Parathyroid adenoma (tissue), 2 donors: ENCODE data around the gene GIGYF1.
"Not testable (repeated sequence)": the region's sequence is repeated elsewhere in the genome, so short reads cannot be mapped to it uniquely, and the experiment has no call there.

ENCODE experiments used
- H2AFZ ChIP-seq: fragments of 300-600 bp; sonication (generic); one replicate; pipeline ENCODE4 v1.7.0; 2017; ENCODE audit warnings: antibody characterized with exemption, mild to moderate bottlenecking
- H3K27ac ChIP-seq: fragments of 300-600 bp; sonication (generic); one replicate; pipeline ENCODE4 v1.7.0; 2017
- H3K27me3 ChIP-seq: fragments of 300-600 bp; sonication (generic); one replicate; pipeline ENCODE4 v1.7.0; 2017; ENCODE audit warnings: low read length; ENCODE audit not compliant: control insufficient read depth, insufficient read depth
- H3K36me3 ChIP-seq: fragments of 300-600 bp; sonication (generic); one replicate; pipeline ENCODE4 v1.7.0; 2017; ENCODE audit warnings: low read length; ENCODE audit not compliant: control insufficient read depth, insufficient read depth
- H3K4me1 ChIP-seq: fragments of 300-600 bp; sonication (generic); one replicate; pipeline ENCODE4 v1.7.0; 2017; ENCODE audit warnings: control low read depth
- H3K4me2 ChIP-seq: fragments of 300-600 bp; sonication (generic); one replicate; pipeline ENCODE4 v1.7.0; 2017; ENCODE audit warnings: low read length
- H3K4me3 ChIP-seq: fragments of 300-600 bp; sonication (generic); one replicate; pipeline ENCODE4 v1.7.0; 2017; ENCODE audit warnings: low read depth, low read length
- H3K79me2 ChIP-seq: fragments of 300-600 bp; sonication (generic); one replicate; pipeline ENCODE4 v1.7.0; 2017; ENCODE audit warnings: control low read depth
- H3K9ac ChIP-seq: fragments of 300-600 bp; sonication (generic); one replicate; pipeline ENCODE4 v1.7.0; 2017; ENCODE audit warnings: mild to moderate bottlenecking
- H3K9me3 ChIP-seq: fragments of 300-600 bp; sonication (generic); one replicate; pipeline ENCODE4 v1.7.0; 2017; ENCODE audit warnings: low read length; ENCODE audit not compliant: control insufficient read depth
- CTCF ChIP-seq: fragments of 300-600 bp; sonication (generic); IDR thresholded peaks from one replicate; pipeline ENCODE4 v1.7.0; 2017; ENCODE audit warnings: antibody characterized with exemption, mild to moderate bottlenecking
- donor health status: primary hyperparathyroidism.

GIGYF1 gene

GRCh38 chr7:100667331-100668068, 26.6 kb downstream of the GIGYF1 start:
- Histone ChIP-seq H3K79me2 (no peaks in the 10 kb centered on the region), H3K27ac (no peak overlapping the region), H3K4me3 (no peak overlapping the region), H3K4me1 (no peaks in the 10 kb centered on the region), H2AFZ (no peak overlapping the region), H3K27me3 (no peaks in the 10 kb centered on the region), H3K9me3 (no peaks in the 10 kb centered on the region), H3K9ac (no peak overlapping the region), H3K4me2 (no peak overlapping the region), H3K36me3 (no peaks in the 10 kb centered on the region)
- TF ChIP-seq CTCF: no peak

DNA sequence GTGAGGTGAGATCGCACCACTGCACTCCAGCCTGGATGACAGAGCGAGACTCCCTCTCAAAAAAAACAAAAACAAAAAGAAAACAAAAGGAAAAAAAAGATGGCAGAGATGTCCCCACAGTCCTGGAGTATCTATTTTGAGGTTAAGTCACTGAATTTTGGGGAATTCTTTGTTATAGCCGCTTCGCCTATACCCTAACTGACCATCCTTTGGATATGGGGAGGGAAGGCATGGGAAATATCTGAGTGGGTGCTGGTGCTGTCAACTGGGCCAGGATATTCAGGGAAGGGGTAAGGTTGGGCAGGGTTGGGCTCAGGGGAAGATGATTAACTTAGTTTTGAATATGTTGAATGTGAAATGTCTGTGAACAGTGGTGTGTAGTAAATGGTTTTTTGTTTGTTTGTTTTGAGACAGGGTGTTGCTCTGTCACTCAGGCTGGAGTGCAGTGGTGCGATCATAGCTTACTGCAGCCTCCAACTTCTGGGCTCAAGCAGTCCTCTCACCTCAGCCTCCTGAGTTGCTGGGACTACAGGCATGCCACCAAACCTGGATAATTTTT, 28.8 kb downstream of the GIGYF1 start:
- no peaks in the 10 kb centered on the region for H3K36me3 ChIP-seq
- H3K4me2 ChIP-seq: no peak overlapping the region
- H3K27me3 ChIP-seq: no peaks in the 10 kb centered on the region
- no peak overlapping the region for H2AFZ ChIP-seq
- no peaks in the 10 kb centered on the region for H3K9me3 ChIP-seq
- H3K9ac ChIP-seq: no peak overlapping the region
- H3K79me2 ChIP-seq: no peaks in the 10 kb centered on the region
- H3K4me3 ChIP-seq: no peak overlapping the region
- no peak overlapping the region for H3K27ac ChIP-seq
- H3K4me1 ChIP-seq: no peaks in the 10 kb centered on the region
- TF ChIP-seq CTCF: no peak

GRCh38 chr7:100662194-100662776, 31.8 kb downstream of the GIGYF1 start:
- H2AFZ ChIP-seq, H3K9ac ChIP-seq, H3K9me3 ChIP-seq, H3K4me1 ChIP-seq, H3K79me2 ChIP-seq, H3K27me3 ChIP-seq, H3K27ac ChIP-seq, H3K4me2 ChIP-seq, H3K4me3 ChIP-seq, H3K36me3 ChIP-seq: not testable (repeated sequence)

GRCh38 chr7:100655908-100656674, 38.0 kb downstream of the GIGYF1 start, which contains the start of gene ACTL6B:
ACTL6B (minus strand) TSS chr7:100656448; CDS start chr7:100656354, 94 bp downstream.
- Histone ChIP-seq H2AFZ (peak within 1 kb of the TSS; percentile 98), H3K36me3 (no peaks in the 10 kb centered on the region), H3K4me1 (peaks cover 4% of the 10 kb centered on the region), H3K4me2 (peak within 1 kb of the TSS; percentile 6), H3K27ac (peak within 1 kb of the TSS; percentile 47), H3K9ac (peak within 1 kb of the TSS; percentile 28), H3K79me2 (no peaks in the 10 kb centered on the region), H3K9me3 (no peaks in the 10 kb centered on the region), H3K27me3 (no peaks in the 10 kb centered on the region), H3K4me3 (no peak within 1 kb of the TSS)
- TF ChIP-seq CTCF: no peak
